ENCODE measurements around the gene IGSF6.
"Not testable (repeated sequence)": the region's sequence is repeated elsewhere in the genome, so short reads cannot be mapped to it uniquely, and the experiment has no call there.

Gene IGSF6

DNA sequence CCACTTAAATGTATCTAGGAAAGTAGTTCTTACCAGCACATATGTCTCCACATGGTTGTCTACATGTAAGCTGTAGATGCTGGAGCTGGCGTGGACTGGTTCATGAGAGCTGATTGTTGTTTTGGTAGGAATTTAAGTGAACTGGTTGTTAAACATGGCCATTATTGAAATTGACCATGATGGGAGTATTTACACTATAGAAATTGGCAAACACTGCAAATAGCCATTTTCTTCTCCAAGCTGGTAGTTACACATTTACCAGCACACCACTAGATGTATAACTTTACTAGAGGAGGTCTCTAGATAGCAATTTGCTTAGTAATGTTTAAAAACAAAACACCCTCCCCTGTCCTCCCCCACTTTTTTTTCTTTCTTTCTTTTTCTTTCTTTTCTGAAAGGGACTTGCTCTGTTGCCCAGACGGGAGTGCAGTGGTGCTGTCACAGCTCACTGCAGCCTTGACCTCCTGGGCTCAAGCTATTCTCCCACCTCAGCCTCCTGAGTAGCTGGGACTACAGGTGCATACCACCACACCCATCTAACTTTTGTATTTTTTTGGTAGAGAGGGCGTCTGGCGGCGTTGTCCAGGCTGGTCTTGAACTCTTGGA lies 24.2 kb downstream of the IGSF6 start:
- DNase-seq, result no peak

DNA sequence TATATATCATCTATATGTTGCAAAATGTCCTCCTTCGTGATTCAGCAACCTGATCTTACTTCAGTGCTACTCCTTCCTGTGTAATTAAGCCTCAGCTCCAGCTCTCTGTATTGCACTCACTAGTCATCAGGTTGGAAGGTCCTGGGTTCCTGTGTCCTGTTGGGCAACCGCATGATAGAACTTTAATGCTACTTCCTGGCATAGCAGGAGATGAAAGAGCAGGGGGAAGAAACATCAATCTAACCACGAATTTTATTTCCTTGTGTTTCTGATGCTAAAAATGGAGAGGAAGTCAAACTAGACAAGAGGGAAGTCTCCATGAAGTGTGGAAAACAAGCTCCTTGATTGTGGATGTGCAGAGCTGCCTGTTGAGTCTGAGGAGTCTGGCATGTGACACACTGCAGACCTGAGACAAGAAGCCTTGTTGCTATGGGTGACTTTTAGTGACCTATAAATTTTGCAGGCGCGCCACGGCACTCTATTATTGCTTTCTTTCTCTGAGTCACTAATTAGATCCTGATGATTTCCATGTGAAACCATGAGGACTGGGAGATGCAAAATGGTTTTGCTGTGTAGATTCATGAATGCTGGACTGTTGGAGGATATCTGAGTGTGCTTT lies 25.6 kb downstream of the IGSF6 start:
- DNase-seq, result peak; percentile 59

DNA sequence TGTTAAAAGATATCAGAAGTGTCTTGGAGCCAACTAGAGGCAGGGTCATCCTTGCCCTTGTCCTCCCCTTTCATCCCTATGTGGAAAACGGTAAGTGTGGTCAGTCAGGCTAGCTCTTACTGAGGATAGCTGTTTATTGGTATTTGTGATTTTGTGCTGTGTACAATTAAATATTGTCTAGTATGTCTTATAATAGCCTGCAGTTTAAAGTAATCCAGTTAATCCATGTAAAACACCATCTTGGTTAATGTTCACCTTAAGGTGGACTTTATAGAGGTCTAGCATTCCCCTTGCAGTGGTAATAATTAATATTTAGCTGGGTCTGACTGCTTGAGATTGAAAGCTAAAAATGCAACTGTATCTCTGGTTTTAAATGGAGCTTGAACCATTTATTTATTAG lies 27.4 kb downstream of the IGSF6 start:
- no peak for DNase-seq

DNA sequence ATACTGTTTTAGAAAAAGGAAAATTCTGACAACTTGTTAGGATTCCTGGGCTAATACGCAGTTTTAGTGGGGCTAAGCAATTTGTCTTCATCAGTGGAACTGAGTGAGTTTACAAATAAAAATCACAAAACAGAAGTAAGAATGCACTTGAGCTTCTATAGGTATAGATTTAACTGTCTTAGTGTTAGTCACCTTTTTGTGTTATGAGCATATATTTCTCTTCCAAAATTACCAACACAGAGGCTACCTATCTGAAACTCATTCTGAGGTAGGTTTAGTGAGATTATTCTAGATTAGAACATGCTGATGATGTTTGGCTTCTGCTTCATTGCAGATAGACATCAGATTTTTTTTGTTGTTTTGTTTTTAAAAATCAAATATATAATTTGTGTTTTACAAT lies 29.9 kb downstream of the IGSF6 start:
- DNase-seq, result no peak

DNA sequence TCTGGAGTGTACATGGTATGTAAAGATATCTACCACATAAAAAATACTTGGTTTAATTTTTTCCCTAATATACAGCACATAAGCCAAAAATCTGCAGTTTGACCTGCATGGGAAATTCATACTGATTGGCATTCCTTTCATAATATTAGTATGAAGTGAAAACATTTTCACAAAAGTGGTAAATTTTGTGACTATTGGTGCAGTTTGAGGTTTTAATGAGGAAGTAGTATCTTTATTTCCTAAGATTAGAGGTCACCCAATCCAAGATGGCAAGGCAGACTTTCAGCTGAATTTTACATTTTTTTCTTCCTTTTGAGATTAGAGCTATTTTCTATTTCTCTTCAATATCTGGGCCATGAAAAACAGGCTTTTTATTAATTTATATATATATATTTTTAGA lies 31.8 kb downstream of the IGSF6 start:
- DNase-seq, result no peak

DNA sequence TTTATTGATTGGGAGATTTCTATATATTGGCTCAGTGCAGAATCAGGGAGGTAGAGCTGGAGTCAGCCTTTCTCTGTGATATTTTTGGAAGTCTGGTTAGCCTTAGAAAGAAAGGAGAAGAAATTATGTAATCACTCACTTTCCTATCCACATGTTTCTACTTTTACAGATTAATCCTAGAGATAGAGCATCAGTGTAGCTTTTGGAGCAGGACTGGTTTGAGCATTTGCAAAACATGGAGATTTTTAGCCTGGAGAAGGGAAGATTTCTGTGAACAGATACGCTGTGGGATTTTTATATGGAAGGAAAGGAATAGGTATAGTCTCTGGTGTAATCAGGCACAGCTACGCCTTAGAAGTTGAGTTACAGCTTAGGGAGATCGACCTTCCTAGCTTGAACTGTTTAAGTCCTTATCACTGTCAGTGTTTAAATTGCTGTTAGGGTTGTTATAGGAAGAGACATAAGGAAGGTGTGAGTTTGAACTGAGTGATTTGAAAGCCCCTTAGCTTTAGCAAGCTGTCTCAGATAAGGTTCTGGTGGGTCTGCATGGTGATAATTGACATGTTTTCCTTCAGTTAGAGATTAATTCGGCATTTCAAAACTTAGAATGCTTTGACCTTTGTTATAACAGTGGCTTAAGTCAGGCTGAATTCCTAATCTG lies 32.5 kb downstream of the IGSF6 start:
- no peak for DNase-seq

DNA sequence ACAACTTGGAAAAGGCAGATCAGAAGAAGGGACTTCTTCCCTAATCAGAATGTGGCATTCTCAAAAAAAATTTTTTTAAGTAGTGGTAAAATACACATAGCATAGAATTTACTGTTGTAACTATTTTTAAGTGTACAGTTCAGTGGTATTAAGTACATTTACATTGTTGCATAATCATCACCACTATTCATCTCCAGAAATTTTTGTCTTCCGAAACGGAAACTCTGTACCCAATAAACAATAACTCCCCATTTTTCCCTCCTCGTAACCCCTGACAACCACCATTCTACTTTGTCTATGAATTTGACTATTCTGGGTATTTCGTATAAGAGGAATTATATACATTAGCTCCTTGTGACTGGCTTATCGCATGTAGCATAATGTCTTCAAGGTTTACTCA lies 34.1 kb downstream of the IGSF6 start:
- DNase-seq, result no peak

DNA sequence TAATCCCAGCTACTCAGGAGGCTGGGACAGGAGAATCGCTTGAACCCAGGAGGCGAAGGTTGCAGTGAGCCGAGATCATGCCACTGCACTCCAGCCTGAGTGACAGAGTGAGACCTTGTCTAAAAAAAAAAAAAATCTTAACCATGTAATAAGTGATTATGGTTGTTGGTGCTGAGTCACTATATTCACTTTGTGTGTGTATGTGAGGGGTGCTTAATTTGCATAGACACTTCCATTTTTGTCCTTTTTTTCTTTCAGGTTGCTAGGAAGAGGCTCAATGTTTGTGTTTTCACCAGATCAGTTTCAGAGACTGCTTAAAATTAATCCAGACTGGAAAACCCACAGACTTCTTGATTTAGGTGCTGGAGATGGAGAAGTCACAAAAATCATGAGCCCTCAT lies 34.8 kb downstream of the IGSF6 start:
- DNase-seq, result no peak

DNA sequence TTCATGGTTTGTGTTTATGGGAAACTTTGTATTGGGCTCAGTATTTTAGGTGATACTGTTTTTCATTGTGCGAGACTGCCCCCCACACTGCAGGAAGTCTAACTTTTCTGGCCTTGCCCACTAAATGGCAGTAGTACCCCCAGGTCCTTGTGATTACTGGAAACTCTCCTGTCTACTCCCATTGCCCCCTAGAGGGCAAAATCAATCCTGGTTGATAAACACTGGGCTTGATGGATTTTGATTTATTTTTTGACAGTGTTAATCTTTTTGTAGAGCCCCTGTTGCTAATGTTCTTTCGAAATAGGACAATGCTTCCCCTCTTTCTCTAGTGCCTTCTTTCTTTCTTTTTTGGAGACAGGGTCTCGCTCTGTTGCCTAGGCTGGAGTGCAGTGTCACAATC lies 37.5 kb downstream of the IGSF6 start:
- DNase-seq, result no peak

DNA sequence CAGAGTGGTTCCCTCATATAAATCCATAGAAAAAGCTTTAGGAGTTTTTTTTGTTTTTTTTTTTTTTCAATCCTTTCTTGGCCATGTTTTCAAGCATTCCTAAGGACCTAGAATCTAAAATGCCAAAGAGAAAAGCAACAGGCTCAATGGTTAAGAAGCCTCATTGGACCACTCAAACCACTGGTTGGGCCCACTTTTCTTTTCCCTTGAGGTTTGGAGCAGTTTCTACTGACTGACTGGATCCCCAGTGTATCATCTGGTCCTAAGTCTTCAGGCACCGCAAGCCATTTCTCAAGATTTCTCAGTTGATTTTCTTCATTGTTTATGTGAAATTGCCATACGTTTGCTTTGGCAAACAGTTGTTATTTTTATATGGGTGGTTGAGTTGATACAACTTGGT lies 38.6 kb downstream of the IGSF6 start:
- no peak for DNase-seq

DNA sequence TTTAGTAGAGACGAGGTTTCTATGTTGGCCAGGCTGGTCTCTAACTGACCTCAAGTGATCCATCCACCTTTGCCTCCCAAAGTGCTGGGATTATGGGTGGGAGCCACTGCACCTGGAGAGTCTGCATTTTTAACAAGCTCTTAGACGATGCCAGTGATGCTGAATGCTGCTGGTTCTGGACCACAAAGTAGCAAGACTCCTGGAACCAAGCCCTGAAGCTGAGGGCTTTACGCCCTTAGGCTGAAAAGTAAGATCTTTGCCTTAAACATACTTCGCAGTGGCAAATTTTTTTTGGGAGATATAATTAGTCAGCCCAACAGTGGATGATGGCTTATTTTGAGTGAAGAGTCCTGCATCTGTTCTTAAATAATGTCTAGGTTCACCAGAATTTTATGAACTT lies 39.0 kb downstream of the IGSF6 start:
- no peak for DNase-seq

DNA sequence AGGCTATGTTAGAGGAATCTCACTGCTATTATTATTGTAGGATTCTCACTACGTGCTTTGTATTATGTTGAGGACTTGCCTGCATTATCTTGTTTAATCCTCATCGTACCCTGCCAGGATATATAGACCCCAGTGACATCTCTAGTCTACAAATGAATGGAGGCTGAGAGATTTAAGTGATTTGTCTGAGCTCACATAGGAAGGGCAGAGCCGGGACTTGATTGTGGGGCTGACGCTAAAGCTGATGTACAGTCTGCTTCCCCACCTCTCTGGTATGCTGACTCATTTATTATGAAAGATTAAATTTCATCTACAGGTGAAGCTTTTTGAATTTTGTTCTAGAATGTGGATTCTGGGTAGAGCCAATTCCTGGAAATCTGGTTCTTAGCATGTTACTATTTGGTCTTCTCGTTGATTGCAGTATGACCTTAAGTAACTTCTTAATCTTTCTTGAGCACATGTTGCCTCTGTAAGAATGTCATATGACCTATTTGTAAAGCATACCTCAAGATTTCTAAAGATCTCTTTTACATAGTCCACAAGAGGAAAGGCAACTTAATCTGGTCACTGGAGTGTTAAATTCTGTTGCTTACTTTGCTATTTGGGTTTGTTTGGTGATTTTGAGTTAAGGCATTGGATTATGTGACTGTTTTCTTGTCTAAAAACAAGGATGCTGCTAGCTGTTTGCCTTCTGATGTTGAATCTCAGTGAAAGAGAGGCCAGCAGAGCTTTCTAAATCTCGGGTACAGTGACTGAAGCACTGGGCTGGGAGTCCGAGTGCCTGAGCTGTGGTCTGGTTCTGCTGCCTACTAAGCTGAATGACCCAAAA lies 40.6 kb downstream of the IGSF6 start:
- DNase-seq, result no peak

DNA sequence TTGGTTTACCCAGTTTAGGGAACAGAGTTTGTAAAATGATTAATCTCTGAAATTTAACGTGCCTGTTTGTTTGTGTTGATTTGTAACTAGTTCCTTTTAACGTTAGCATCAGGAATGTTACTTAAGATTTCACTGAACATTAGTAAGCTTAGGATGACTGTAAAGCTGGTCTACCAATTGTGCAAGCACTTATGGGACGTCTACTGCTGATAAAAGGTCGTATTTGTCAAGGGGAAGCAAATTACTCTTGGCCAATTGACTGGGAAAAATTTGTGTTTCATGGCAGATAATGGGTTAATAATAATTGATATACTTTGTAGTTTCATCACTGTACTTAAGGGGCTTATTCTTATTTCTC lies 41.2 kb downstream of the IGSF6 start:
- DNase-seq, result no peak

DNA sequence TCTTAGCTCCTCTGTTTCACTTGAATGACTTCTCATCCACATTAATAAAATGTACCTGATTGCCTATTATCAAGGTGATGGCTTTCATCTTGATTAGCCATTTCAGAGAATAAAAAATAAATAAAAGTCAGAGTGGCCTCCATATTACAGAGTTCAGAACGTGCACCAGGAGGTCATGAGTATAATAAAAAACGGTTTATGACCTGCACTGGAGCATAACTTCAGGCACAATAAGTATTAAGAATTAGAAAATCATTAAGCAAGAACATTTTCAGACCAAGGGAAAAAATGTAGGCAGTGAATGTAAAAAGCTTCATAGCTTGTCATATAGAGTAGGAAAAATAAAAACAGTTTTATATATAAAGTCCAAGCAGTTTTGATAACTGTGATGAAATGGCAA lies 41.6 kb downstream of the IGSF6 start:
- DNase-seq, result no peak

DNA sequence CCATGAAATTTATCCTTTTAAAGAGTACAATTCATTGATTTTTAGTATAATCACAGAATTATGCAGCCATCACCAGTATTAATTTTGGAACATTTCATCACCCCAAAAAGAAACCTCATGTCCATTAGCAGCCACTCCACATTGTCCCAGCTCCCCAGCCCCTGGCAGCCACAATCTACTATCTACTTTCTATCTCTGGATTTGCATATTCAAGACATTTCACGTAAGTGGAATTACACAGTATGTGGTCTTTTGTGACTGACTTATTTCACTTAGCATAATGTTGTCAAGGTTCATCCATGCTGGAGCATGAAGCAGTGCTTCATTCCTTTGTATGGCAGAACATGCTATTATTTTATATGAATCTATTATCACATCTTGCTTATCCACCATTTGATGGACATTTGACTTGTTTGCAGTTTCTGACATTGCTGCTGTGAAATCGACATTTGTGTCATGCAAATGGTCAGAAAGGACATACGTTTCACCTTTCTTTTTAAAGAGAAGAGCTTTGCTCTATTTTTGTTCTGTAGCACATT lies 42.3 kb downstream of the IGSF6 start:
- no peak for DNase-seq

DNA sequence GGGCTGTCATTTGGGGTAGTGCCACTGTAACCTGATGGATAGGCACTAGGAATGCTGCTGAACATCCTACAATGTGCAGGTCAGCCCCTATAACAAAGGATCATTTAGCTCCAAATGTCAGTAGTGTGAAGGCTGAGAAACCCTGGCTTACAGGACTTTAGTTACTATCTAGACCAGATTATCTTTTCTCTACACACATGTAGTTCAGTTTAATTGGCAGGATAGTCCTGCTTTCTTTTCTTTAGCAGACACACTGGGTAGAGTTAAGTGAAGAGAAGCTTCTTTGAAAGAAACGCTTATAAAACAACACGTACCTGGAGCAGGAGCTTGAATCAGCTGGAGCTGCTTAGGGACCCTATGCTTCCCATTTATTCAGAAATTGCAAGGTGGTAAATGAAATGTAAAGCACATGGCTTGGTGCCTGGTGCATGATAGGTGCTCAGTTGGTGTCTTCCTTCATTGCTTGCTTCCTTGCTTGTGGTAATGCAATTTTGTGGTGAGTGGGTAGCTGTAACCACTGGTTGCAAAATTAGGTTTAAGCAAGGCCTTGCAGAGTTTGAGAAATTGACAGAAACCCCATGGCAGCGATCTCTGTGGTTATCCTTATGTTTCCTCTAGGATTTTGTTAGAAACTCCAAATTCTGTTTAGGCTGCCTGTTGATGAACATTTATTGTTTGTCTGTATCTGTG lies 43.6 kb downstream of the IGSF6 start:
- no peak for DNase-seq

DNA sequence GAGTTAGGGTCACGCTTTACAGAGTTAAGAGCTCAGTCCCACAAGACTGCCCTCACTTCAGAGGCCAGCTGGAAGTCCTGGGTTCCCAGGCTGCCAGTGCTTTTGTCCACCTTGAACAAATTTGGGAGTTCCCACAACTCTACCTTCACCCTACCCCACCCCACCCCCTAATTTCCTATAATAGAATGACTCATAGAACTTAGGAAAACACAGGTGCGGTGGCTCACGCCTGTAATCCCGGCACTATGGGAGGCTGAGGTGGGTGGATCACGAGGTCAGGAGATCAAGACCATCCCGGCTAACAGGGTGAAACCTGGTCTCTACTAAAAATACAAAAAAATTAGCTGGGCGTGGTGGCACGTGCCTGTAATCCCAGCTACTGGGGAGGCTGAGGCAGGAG lies 46.6 kb downstream of the IGSF6 start:
- DNase-seq, result not testable (repeated sequence)

DNA sequence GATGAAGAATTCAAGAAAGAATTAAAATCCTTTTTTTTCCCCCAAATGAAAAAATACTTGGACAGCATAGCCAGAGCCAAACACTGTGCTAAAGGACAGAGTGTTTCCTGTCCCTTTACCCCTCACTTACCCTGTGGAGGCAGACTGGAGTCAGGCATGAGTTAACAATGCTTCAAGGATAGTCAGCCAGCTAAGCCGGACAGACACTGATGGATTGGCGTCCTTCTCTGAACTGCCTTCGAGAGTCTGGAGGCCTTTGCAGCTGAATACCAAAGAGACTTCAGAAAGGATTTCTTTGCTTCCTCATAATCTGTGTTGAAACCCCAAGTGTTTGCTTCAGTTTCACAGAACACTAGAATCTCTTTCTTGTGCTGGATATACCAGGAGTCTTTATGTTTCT lies 48.5 kb downstream of the IGSF6 start:
- no peak for DNase-seq

DNA sequence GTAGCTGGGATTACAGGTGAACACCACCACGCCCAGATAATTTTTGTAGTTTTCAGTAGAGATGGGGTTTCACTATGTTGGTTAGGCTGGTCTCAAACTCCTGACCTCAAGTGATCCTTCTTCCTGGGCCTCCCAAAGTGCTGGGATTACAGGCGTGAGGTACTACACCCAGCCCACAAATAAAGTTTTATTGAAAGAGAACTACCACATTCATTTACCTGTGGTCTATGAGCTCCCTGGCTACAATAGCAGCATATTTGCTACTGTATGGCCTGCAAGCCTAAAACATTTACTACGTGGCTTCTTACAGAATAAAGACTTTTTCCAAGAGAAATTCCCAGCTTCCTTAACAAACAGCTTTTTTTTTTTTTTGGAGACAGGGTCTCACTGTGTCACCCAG lies 49.6 kb downstream of the IGSF6 start:
- DNase-seq, result no peak

DNA sequence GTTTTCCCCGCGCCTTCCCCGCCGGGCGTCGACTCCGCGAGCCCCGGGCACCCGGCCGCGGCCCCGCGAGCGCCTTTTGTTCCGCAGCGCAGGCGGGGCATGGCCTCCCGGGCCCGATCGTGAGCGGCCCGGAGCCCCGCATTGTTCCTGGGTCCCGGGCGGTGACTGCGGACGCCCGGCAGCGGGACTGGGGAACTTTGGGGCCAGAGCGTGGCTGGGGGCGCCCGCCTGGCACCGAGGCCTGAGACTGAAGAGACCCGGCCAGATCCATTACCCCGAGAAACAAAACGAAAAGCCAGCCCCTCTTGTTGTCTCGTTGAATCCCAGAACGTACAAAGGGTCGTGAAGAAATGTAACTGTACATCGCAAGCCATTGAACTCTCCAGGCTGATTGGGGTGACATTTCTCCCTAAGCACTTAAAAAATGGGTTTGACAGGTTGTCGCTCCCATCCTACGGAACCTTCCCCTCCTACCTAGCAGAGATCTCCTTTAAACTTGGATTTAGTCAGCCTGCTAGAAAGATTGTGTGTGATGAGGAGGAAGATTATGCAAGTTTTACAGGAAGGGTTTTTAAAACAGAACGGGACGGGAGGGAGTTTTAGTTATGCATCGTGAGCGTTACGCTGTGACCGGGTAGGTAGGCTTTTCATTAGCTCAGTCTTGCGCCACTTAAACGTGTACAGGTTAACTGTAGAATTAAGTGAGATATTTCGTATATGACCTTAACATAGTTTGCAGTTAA lies 52.2 kb downstream of the IGSF6 start:
- no peak for DNase-seq

DNA sequence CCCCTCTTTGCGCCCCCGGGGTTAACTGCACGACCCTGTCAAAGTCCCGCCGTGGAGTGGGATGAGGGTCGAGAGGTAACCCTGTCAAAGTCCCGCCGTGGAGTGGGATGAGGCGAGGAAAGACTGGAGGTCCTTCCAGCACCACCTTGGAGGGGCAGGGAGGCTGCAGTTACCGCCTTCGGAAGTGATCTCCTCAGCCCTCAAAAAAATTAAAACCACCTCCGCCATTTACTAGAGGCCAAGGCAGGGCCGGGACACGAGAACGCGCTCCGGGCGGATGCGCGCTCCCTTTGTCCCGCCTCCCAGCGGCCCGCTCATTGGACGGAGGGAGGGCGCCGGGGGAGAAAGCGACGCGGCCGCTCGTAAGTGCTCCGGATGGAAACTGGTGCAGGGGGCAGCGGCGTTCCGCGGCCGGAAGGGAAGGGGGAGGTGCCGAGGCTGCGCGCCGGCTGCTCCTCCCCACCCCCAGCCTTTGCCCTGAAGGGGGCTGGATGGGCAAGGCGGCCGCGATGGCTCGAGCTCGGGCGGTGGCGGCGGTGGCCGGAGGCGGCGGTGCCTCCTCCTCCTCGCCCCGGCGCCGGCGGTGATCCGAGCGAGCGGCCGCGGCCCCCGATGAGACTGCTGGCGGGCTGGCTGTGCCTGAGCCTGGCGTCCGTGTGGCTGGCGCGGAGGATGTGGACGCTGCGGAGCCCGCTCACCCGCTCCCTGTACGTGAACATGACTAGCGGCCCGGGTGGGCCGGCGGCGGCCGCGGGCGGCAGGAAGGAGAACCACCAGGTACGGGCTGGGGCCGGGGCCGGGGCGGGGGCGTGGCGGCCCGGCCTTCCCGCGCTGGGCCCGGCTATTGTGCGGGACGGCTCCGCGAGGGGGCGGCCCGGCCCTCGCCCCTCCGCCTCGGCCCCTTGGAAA lies 53.0 kb downstream of the IGSF6 start, which contains the start of gene METTL9:
Gene METTL9 (plus strand): TSS at position 456 of the 909 bp plus-strand sequence. CDS start 157 bp downstream, at position 613.
- DNase-seq, result peak; percentile 94

Measured in CD4-positive, alpha-beta T cell treated with Interleukin-15 for 1 hour (primary cell).